Measurements from ENCODE around the gene TXNIP. TPM values are rescaled to one million over a fixed set of nuclear protein-coding genes. Genes with fewer than 3 reads are reported as not detected.

TXNIP gene
- total RNA-seq, 2 donors from 2014 or later: 393 to 441 TPM

DNA sequence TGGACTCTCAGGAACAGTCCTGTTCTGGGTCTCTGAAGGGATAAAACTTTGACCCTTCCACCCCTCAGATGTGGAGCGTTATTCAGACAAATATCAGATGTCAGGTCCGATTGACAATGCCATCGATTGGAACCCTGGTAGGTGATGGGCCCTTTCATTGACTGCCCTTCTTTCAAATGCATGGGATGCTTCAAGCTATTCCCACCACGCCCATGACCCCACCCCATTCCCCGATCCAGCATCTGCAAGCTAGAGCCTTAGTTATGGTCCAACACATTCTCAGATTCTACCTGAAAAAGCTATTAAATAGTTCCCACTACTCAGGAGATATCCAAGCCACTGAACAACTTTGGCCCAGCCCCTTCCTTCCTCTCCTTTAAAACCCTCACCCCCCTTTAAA lies 19.4 kb downstream of the TXNIP start:
- DNase-seq (ENCODE audit: low spot score): no peak
- intact Hi-C loops (cut with DNase I): no loop called here

- no peak for DNase-seq (ENCODE audit: low spot score)
- intact Hi-C loops (cut with DNase I): loop anchor here in 1 of 2 donors (2.0 kb wide), 1 partner anchor 32 kb away; no protein-coding TSS in a partner anchor
Observed at GRCh38 chr1:145975216-145975615, 21.2 kb downstream of the TXNIP start.

GRCh38 chr1:145974721-145975120 lies 21.7 kb downstream of the TXNIP start:
- DNase-seq (ENCODE audit: low spot score): no peak
- intact Hi-C loops (cut with DNase I): loop anchor here in 1 of 2 donors (2.0 kb wide), 1 partner anchor 32 kb away; no protein-coding TSS in a partner anchor

GRCh38 chr1:145972580-145972979 lies 23.8 kb downstream of the TXNIP start:
- intact Hi-C loops (cut with DNase I): no loop called here
- no peak for DNase-seq (ENCODE audit: low spot score)

- intact Hi-C loops (cut with DNase I): no loop called here
- DNase-seq (ENCODE audit: low spot score): no peak
Observed at GRCh38 chr1:145967288-145967687, 29.1 kb downstream of the TXNIP start.

DNA sequence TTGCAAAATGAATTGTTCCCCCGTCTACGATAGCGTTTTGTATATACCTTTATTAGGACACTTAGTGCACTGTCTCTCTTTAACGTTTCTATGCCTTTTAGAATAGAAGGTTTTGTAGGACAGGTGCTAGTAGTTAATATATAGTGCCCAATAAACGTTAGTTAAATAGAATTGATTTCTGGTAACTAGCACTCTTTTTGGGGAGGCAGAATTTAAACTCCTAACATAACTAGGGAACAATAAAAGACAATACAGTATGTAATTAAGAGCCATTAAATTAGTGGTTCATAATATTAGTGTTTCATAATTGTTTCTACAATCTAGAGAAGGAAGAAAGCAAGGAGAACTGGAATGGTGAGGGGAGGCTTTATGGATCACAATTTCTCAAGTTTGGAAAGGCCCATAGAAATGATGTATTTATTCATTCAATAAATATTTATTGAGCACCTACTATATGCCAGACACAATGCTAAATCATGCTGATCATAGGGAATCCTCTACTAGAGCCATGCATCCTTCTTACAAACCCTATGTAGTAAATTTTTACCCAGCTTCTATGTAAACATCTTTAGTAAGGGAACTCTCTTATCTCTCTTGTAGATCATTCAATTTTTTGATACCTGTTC lies 31.1 kb downstream of the TXNIP start:
- intact Hi-C loops (cut with DNase I): no loop called here
- DNase-seq (ENCODE audit: low spot score): no peak

- peak; percentile 97 for DNase-seq (ENCODE audit: low spot score)
- intact Hi-C loops (cut with DNase I): loop anchor here in 1 of 2 donors (5.0 kb wide), 1 partner anchor 47 kb away; the partner anchor contains the start of gene PEX11B
Observed at GRCh38 chr1:145964328-145965118, 31.9 kb downstream of the TXNIP start, which contains the start of the genes ANKRD34A and POLR3GL. Gene ANKRD34A (minus strand): TSS chr1:145964575. CDS start chr1:145961759, 2,816 bp downstream. Gene POLR3GL (plus strand): TSS chr1:145964690. CDS start chr1:145974866, 10,176 bp downstream.

GRCh38 chr1:145963265-145964019 lies 32.9 kb downstream of the TXNIP start:
- no peak for DNase-seq (ENCODE audit: low spot score)
- intact Hi-C loops (cut with DNase I): loop anchor here in 1 of 2 donors (5.0 kb wide), 1 partner anchor 46 kb away; the partner anchor contains the start of gene PEX11B

DNA sequence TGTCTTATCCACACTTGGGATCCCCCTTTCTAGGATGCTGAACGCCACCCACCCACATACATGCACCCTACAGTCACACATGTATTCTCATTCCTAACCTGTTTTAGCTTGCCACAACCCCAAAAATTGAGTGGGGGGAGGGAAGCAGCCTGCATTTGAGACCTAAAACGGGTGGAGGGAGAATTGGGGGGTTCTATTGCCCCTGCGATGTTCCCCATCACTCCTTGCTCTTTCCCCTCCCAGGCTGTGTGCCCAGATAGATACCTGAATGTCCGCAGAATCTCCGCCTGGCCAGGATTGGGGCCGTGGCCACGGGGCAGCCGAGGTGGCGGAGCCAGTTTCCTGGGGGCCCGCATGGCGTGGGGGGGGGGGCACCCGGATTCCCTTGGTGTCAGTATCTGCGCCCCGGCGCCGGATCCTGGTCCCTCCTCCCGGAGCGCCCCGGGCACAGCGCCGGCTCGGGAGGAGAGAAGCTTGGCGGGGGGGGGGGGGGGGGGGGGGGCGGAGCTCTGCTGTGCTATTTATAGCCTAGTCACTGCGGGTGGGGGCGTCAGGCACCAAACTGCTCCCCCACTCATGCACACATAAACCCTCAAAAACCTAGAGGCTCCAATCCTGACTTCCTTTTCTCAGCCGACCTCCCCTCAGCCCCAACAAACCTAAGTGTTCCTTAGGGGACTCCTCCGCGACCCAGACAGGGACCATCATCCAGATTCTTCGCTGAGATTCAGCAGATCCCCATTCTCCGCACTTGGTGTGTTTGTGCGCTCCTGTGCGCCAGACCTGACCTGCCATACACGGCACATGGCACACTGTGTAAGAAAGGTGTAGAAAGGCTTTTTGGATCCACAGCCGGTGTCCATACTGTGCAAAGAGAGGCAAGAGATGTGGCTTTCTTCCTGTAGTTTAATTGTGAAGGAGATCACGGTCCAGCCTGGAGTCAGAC lies 33.9 kb downstream of the TXNIP start:
- intact Hi-C loops (cut with DNase I): loop anchor here in 1 of 2 donors (5.0 kb wide), 1 partner anchor 45 kb away; the partner anchor contains the start of gene PEX11B

GRCh38 chr1:145961425-145962156 lies 34.8 kb downstream of the TXNIP start:
- intact Hi-C loops (cut with DNase I): loop anchor here in 1 of 2 donors (5.0 kb wide), 1 partner anchor 44 kb away; the partner anchor contains the start of gene PEX11B
- DNase-seq (ENCODE audit: low spot score): peak; percentile 83

More for the DNA sequence above, 33.9 kb downstream of the TXNIP start:
- peak; percentile 85 for DNase-seq (ENCODE audit: low spot score)

DNA sequence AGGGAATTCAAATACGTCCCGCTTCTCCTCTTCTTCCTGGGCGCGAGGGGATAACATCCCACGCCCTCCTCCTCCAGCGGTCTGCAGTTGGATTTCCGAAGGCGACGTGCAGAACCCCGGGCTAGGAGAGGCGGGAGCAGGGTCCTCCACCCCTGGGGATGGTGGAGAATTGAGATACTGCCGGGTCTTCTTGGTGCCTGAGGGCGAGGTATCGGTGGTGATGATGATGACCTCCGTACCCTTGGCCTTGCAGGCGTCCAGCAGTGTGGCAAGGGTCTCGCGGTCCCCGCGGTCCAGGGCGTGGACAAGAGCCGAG lies 35.3 kb downstream of the TXNIP start:
- intact Hi-C loops (cut with DNase I): loop anchor here in 1 of 2 donors (5.0 kb wide), 1 partner anchor 44 kb away; the partner anchor contains the start of gene PEX11B
- DNase-seq (ENCODE audit: low spot score): no peak

GRCh38 chr1:145960468-145961108 lies 35.8 kb downstream of the TXNIP start:
- peak; percentile 92 for DNase-seq (ENCODE audit: low spot score)
- intact Hi-C loops (cut with DNase I): loop anchor here in 1 of 2 donors (5.0 kb wide), 1 partner anchor 43 kb away; the partner anchor contains the start of gene PEX11B

DNA sequence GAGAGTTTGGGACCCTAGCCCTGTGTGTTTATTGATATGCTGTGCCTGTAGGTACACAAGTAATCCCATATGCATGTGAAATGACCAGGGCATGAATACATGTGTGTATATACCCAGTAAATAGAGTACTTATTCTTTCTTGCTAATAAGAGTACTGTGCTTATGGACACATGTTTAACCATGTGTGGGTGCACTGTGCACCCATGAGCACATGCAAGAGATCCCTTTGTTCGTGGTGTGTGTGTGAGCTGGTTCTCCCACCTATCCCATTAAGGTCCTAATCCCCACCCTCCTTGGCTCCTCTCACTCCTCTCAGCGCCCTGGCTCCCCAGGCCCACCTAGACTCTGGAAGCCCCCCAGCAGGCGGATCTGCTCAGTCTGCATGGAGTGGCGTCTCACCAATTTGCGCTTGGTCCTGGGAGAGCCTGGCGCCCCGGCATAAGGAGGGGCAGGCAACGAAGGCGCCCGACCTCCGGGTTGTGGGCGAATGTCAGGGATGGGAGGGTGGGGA lies 36.4 kb downstream of the TXNIP start:
- no peak for DNase-seq (ENCODE audit: low spot score)
- intact Hi-C loops (cut with DNase I): loop anchor here in 1 of 2 donors (5.0 kb wide), 1 partner anchor 43 kb away; the partner anchor contains the start of gene PEX11B

DNA sequence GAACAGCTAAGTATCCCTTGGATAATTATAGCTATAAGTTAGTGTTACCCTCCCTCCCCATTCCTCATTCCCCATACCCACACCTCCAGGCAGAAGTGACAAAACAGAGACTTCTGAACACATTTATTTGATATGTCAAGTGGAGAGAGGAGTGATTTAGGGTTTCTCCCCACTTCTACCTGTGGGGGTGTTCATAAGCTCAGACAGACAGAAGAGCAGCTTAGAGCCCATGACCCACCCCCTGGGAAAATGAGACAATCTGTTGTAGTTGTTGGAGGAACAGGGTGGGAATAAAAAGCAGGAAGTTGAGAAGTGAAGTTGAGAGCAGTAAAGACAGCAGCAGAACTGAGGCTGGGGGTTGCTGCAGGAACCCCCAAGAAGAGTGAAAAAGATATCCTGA lies 37.0 kb downstream of the TXNIP start:
- no peak for DNase-seq (ENCODE audit: low spot score)
- intact Hi-C loops (cut with DNase I): no loop called here

- intact Hi-C loops (cut with DNase I): no loop called here
Observed at GRCh38 chr1:145958734-145959133, 37.6 kb downstream of the TXNIP start.

DNA sequence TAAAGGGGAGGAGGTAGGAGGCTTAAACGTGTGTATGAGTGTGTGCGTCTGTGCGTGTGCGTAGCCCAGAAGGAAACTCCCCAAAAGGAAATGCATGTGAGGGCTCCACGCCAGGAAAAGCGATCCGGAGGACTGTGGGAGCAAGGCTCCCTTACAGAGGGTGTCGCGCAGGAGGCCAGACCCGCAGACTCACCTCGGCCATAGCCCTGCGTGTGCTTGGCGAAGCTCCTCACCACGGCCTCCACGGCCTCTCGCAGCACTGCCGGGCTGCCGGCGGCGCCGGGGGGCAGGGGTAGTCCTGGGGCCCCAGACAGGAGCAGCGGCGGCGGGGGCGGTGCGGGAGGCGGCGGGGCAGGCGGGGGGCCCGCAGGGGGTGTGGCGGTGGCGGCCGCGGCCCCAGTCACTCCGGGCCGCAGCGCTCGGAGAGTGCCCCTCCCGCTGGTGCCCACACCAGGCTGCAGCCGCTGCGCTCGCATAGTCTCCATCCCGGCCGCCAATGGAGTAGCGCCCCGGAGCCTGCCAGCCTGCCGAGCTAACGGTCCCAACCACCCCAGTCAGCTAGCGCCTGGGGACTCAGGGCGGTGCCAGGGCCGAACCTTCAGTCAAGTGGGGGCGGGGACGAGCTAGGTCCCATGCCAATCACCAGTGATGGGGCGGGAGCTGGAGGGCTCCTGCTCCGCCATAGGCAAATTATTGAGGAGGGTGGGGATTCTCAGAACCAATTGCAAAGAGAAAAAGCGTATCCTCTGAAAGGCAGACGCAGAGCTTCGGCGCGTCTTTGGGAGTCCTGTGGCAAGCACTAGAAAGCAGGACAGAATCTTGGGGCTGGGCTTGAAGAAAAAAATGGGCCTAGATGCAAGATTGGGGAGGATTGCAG lies 38.7 kb downstream of the TXNIP start, which contains the start of gene LIX1L:
Gene LIX1L, minus strand, starts transcription at position 575 of the 877 bp plus-strand sequence. Its CDS starts 90 bp downstream, at position 485.
- peak; percentile 98 for DNase-seq (ENCODE audit: low spot score)
- intact Hi-C loops (cut with DNase I): no loop called here

More at GRCh38 chr1:145958734-145959133, 37.6 kb downstream of the TXNIP start:
- DNase-seq (ENCODE audit: low spot score): no peak
